C4-2B (cell line): ENCODE measurements around the gene TNFRSF12A.

Experiments
- ZFX ChIP-seq: fragments of 450-650 bp; IDR thresholded peaks from 2 replicates; pipeline ENCODE4 v1.6.1; 2017
- TF ChIP-seq, protein P1 (sequence below): fragments of 450-650 bp; conservative IDR thresholded peaks from 2 replicates; pipeline ENCODE4 v1.5.1; 2017; ENCODE audit warnings: mild to moderate bottlenecking

- TF ChIP-seq, protein P1, sequence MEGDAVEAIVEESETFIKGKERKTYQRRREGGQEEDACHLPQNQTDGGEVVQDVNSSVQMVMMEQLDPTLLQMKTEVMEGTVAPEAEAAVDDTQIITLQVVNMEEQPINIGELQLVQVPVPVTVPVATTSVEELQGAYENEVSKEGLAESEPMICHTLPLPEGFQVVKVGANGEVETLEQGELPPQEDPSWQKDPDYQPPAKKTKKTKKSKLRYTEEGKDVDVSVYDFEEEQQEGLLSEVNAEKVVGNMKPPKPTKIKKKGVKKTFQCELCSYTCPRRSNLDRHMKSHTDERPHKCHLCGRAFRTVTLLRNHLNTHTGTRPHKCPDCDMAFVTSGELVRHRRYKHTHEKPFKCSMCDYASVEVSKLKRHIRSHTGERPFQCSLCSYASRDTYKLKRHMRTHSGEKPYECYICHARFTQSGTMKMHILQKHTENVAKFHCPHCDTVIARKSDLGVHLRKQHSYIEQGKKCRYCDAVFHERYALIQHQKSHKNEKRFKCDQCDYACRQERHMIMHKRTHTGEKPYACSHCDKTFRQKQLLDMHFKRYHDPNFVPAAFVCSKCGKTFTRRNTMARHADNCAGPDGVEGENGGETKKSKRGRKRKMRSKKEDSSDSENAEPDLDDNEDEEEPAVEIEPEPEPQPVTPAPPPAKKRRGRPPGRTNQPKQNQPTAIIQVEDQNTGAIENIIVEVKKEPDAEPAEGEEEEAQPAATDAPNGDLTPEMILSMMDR: no peak
- no peak for TF ChIP-seq ZFX
These were observed 45.0 kb downstream of the TNFRSF12A start, which contains the start of gene IL32 for GRCh38 chr16:3065069-3065741.
